Measurements from ENCODE around the gene ALPG. TPM values are rescaled to one million over a fixed set of nuclear protein-coding genes. Genes with fewer than 3 reads are reported as not detected.
"Not testable (repeated sequence)": the region's sequence is repeated elsewhere in the genome, so short reads cannot be mapped to it uniquely, and the experiment has no call there.

ALPG gene
- total and polyA plus RNA-seq, 4 donors = not detected

- no peak for DNase-seq (ENCODE audit: low spot score)
- H3K9ac ChIP-seq (ENCODE audit: low read depth in 1 of 2, low read length in 2 of 2) = no peak overlapping the region
- no peaks in the 10 kb centered on the region for H3K9me3 ChIP-seq (ENCODE audit: control insufficient read depth in 4 of 4, low read length in 3 of 4)
- WGBS = 90% methylated on average over 16 of the region's 16 CpGs
- H3K27ac ChIP-seq (ENCODE audit: low read depth in 1 of 2, low read length in 2 of 2) = no peak overlapping the region
- H3K4me3 ChIP-seq (ENCODE audit: low read depth in 1 of 3, low read length in 3 of 3) = no peak overlapping the region
- peaks cover 0 to 2% (median 0%) of the 10 kb centered on the region in 4 donors for H3K27me3 ChIP-seq (ENCODE audit: control insufficient read depth in 4 of 4, insufficient read depth in 4 of 4, low read length in 3 of 4)
- no peak for TF ChIP-seq TAF1 (conservative IDR thresholded peaks at IDR 0.05)
- no peak for TF ChIP-seq HNF4G (IDR thresholded peaks at IDR 0.05)
- TF ChIP-seq RXRA (IDR thresholded peaks at IDR 0.05) = no peak
- no peak for TF ChIP-seq YY1 (IDR thresholded peaks at IDR 0.05)
- TF ChIP-seq SP1 (IDR thresholded peaks at IDR 0.05) = no peak
- TF ChIP-seq CTCF (IDR thresholded peaks at IDR 0.05; ENCODE audit: low read depth, low read length, missing input control) = no peak
- no peak for TF ChIP-seq HNF4A (conservative IDR thresholded peaks at IDR 0.05)
- TF ChIP-seq JUND (IDR thresholded peaks at IDR 0.05) = no peak
- no peak for TF ChIP-seq ATF3 (IDR thresholded peaks at IDR 0.05)
- no peak for TF ChIP-seq FOXA1 (IDR thresholded peaks at IDR 0.05)
- no peak for TF ChIP-seq EGR1 (IDR thresholded peaks at IDR 0.05; ENCODE audit: low read depth in 2 of 2)
- no peaks in the 10 kb centered on the region for H3K36me3 ChIP-seq (ENCODE audit: control insufficient read depth in 4 of 4, insufficient read depth in 3 of 4, low read depth in 1 of 4, low read length in 3 of 4)
- no peaks in the 10 kb centered on the region for H3K4me1 ChIP-seq (ENCODE audit: control insufficient read depth in 4 of 4, insufficient read depth in 4 of 4, low read length in 3 of 4)
Measured at GRCh38 chr2:232431705-232432590, 25.3 kb downstream of the ALPG start.

- H3K27me3 ChIP-seq (ENCODE audit: control insufficient read depth in 4 of 4, insufficient read depth in 4 of 4, low read length in 3 of 4) = peaks cover 0 to 2% (median 0%) of the 10 kb centered on the region in 4 donors
- no peak overlapping the region for H3K4me3 ChIP-seq (ENCODE audit: low read depth in 1 of 3, low read length in 3 of 3)
- no peak overlapping the region for H3K9ac ChIP-seq (ENCODE audit: low read depth in 1 of 2, low read length in 2 of 2)
- no peaks in the 10 kb centered on the region for H3K4me1 ChIP-seq (ENCODE audit: control insufficient read depth in 4 of 4, insufficient read depth in 4 of 4, low read length in 3 of 4)
- DNase-seq (ENCODE audit: low spot score) = no peak
- no peaks in the 10 kb centered on the region for H3K9me3 ChIP-seq (ENCODE audit: control insufficient read depth in 4 of 4, low read length in 3 of 4)
- no peak overlapping the region for H3K27ac ChIP-seq (ENCODE audit: low read depth in 1 of 2, low read length in 2 of 2)
- TF ChIP-seq CTCF (IDR thresholded peaks at IDR 0.05; ENCODE audit: low read depth, low read length, missing input control) (no peak), YY1 (IDR thresholded peaks at IDR 0.05) (no peak), RXRA (IDR thresholded peaks at IDR 0.05) (no peak)
- no peaks in the 10 kb centered on the region for H3K36me3 ChIP-seq (ENCODE audit: control insufficient read depth in 4 of 4, insufficient read depth in 3 of 4, low read depth in 1 of 4, low read length in 3 of 4)
- WGBS = 72% methylated on average over 16 of the region's 16 CpGs
Measured at GRCh38 chr2:232432598-232433184, 26.0 kb downstream of the ALPG start.

GRCh38 chr2:232433622-232434021, 27.0 kb downstream of the ALPG start:
- H3K36me3 ChIP-seq (ENCODE audit: control insufficient read depth in 4 of 4, insufficient read depth in 3 of 4, low read depth in 1 of 4, low read length in 3 of 4); H3K27ac ChIP-seq (ENCODE audit: low read depth in 1 of 2, low read length in 2 of 2); H3K27me3 ChIP-seq (ENCODE audit: control insufficient read depth in 4 of 4, insufficient read depth in 4 of 4, low read length in 3 of 4); H3K9me3 ChIP-seq (ENCODE audit: control insufficient read depth in 4 of 4, low read length in 3 of 4); H3K9ac ChIP-seq (ENCODE audit: low read depth in 1 of 2, low read length in 2 of 2); H3K4me1 ChIP-seq (ENCODE audit: control insufficient read depth in 4 of 4, insufficient read depth in 4 of 4, low read length in 3 of 4); DNase-seq (ENCODE audit: low spot score); H3K4me3 ChIP-seq (ENCODE audit: low read depth in 1 of 3, low read length in 3 of 3): not testable (repeated sequence)
- 92% methylated on average over 9 of the region's 9 CpGs for WGBS

Measured in liver (tissue), 9 donors.